HUES6 (cell line): ENCODE data around the gene LRP2BP.
"Not testable (repeated sequence)": the region's sequence is repeated elsewhere in the genome, so short reads cannot be mapped to it uniquely, and the experiment has no call there.

ENCODE experiments used
- H3K27ac ChIP-seq: 2 replicates; pipeline ENCODE4 v1.7.0; 2013; ENCODE audit warnings: low read depth, mild to moderate bottlenecking, low read length, inconsistent platforms
- H3K27me3 ChIP-seq: 2 replicates; pipeline ENCODE4 v1.6.1; 2013; ENCODE audit warnings: low read length; ENCODE audit not compliant: control insufficient read depth, insufficient read depth
- H3K36me3 ChIP-seq: 2 replicates; pipeline ENCODE4 v1.6.1; 2013; ENCODE audit warnings: low read length; ENCODE audit not compliant: control insufficient read depth, insufficient read depth
- H3K4me1 ChIP-seq: 2 replicates; pipeline ENCODE4 v1.6.1; 2013; ENCODE audit warnings: low read length; ENCODE audit not compliant: control insufficient read depth, insufficient read depth
- H3K4me3 ChIP-seq: 2 replicates; pipeline ENCODE4 v1.5.1; 2013; ENCODE audit warnings: low read depth, low read length
- H3K9ac ChIP-seq: one replicate; pipeline ENCODE4 v1.6.1; 2013; ENCODE audit warnings: mild to moderate bottlenecking, low read length
- H3K9me3 ChIP-seq: 2 replicates; pipeline ENCODE4 v1.6.1; 2013; ENCODE audit warnings: low read depth, low read length; ENCODE audit not compliant: control insufficient read depth, insufficient read depth

LRP2BP gene

GRCh38 chr4:185324361-185324760, 71.4 kb downstream of the LRP2BP start:
- Histone ChIP-seq H3K36me3 (peaks cover 52% of the 10 kb centered on the region), H3K9me3 (peaks cover 30% of the 10 kb centered on the region)
- not testable (repeated sequence) for H3K27me3 ChIP-seq, H3K9ac ChIP-seq, H3K4me1 ChIP-seq, H3K27ac ChIP-seq, H3K4me3 ChIP-seq

- H3K36me3 ChIP-seq, result peaks cover 48% of the 10 kb centered on the region
- H3K9ac ChIP-seq, result no peak overlapping the region
- no peaks in the 10 kb centered on the region for H3K27me3 ChIP-seq
- H3K4me3 ChIP-seq, result no peak overlapping the region
- H3K4me1 ChIP-seq, result peaks cover under 1% of the 10 kb centered on the region; the same call in 1 of the 2 replicates
- peaks cover 27% of the 10 kb centered on the region for H3K9me3 ChIP-seq
- no peak overlapping the region for H3K27ac ChIP-seq
These were observed 72.1 kb downstream of the LRP2BP start for GRCh38 chr4:185323606-185324005.

- Histone ChIP-seq H3K27ac (no peak overlapping the region), H3K36me3 (peaks cover 48% of the 10 kb centered on the region), H3K9me3 (peaks cover 24% of the 10 kb centered on the region), H3K9ac (no peak overlapping the region), H3K4me3 (no peak overlapping the region), H3K27me3 (no peaks in the 10 kb centered on the region), H3K4me1 (peaks cover 8% of the 10 kb centered on the region)
These were observed 72.9 kb downstream of the LRP2BP start for GRCh38 chr4:185322803-185323202.

DNA sequence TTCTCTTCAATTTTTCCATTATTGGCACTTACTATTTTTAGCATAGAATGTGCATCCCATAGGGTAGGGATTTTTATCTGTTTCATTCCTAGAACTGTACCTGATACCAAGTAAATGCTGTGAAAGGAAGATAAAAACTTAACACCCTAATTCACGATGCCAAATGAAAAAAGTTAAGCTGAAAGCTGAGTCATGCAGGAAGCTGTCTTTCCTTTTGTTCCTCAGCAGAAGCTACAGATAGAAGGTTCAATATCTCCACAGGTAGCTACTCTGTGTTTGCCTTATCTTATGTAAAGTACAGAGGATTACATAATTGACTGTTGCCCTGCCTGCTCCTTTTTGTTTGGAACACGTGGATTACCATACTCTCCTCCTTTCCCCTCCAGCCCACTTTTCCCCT, 77.0 kb downstream of the LRP2BP start:
- Histone ChIP-seq H3K4me1 (peaks cover 13% of the 10 kb centered on the region), H3K9me3 (peaks cover 15% of the 10 kb centered on the region; the same call in 1 of the 2 replicates), H3K4me3 (0 out of 2 replicates have a peak overlapping the region, but pooled peaks have one; percentile 21), H3K27me3 (no peaks in the 10 kb centered on the region), H3K27ac (peak overlapping the region; percentile 98), H3K9ac (peak overlapping the region; percentile 74), H3K36me3 (peaks cover 46% of the 10 kb centered on the region)

- no peak overlapping the region for H3K4me3 ChIP-seq
- no peaks in the 10 kb centered on the region for H3K27me3 ChIP-seq
- no peak overlapping the region for H3K9ac ChIP-seq
- H3K9me3 ChIP-seq, result peaks cover 8% of the 10 kb centered on the region; the same call in 1 of the 2 replicates
- peaks cover 46% of the 10 kb centered on the region for H3K36me3 ChIP-seq
- peaks cover 13% of the 10 kb centered on the region for H3K4me1 ChIP-seq
- peak overlapping the region; percentile 98 for H3K27ac ChIP-seq
These were observed 77.8 kb downstream of the LRP2BP start for GRCh38 chr4:185317880-185318279.

DNA sequence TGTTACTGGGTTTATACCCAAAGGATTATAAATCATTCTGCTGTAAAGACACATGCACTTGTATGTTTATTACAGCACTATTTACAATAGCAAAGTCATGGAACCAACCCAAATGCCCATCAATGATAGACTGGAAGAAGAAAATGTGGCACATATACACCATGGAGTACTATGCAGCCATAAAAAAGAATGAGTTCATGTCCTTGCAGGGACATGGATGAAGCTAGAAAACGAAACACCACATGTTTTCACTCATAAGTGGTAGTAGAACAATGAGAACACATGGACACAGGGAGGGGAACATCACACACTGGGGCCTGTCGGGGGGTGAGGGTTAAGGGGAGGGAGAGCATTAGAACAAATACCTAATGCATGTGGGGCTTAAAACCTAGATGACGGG, 78.3 kb downstream of the LRP2BP start:
- H3K9me3 ChIP-seq, H3K27me3 ChIP-seq, H3K4me3 ChIP-seq, H3K9ac ChIP-seq: not testable (repeated sequence)
- Histone ChIP-seq H3K4me1 (peaks cover 13% of the 10 kb centered on the region), H3K27ac (peak overlapping the region; percentile 98; the same call in 1 of the 2 replicates), H3K36me3 (peaks cover 45% of the 10 kb centered on the region)
